HG02678 (cell line): Measurements from ENCODE around the gene ELAVL2.

Source experiments
- ATAC-seq: cut with Tn5 transposase; IDR thresholded peaks from one replicate; pipeline ENCODE4 v1.9.1; 2021; ENCODE audit warnings: mild to moderate bottlenecking, moderate library complexity; ENCODE audit not compliant: unreplicated experiment

Gene ELAVL2

DNA sequence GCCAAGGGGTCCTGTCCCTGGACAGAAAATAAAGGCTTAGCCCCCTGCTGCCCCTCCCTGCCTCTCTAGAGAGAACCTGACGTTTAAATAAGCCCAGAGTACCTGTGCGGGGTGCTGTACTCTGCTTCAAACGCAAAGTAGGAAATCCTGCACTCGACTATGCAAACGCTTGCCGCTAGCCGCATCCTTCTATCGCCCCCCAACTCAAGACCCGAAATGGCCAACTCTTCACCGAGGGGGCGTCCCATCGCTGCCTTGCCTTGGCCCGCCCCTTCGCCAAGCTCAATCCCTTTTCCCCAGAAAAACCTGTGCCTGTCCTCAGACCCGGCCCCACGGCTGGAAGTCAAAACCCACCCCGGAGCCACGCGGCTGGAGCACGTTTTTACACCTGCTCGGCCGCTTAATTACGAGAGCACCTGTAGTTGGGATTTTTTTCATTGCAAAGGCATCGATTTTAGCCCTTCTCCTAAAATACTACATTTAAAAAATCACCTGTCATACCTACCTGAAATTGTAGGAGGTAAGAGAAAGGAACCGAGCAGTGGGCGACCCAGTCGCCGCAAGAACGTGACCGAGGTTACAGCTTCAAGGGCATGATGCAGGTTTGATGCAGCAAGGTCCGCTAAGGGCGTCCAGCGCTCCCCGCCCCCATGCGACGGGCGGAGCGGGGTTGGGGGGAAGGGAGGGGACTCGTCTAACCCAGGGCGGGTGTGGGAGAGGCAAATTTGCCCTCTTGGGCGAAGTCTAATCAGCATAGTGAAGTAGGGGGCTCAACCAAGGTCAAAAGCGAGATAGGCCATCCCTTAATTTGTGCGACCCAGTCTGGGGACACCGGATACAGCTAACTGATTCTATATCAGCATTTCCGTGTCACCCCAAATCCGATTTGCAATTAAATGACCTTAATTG, 3.5 kb downstream of the ELAVL2 start:
- no peak for ATAC-seq

DNA sequence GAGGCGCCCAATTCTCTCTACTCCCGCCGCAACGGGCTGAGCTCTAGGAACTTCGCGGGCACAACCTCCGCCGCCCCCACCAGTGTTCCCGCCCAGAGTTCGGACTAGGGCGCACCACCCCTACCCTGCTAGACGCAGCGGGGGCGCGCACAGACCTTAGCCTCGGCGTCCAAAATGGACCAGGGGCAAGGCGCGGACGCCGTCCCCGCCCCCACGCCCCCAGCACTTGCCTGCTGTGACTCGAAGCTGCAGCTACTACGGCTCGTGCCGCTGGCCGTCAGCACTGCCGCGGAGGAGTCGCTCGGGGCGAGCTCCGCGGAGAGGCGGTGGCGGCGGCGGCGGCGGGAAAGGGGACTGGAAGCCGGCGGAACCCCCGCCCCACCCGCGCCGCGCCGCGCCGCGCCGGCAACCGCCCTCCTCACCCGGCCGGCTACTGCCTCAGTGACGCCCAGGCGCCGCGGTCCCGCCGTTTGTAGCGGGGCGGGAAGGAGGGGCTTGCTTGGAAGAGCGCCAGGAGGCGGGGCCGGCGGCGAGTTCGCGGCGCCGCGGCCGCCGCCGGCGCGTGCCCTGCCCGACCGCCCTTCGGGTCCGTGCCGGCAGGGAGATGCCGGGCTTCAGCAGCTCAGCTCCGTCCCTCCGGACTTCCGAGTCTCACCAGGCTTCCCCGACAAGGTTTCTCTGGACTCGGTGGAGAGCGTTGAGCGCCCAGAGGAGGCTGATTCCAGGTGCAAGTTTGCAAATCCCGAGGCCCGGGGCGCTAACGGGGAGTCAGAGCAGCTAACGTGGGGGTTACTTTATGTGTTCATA, 4.5 kb downstream of the ELAVL2 start:
- ATAC-seq = no peak

GRCh38 chr9:23820451-23821374, 5.3 kb downstream of the ELAVL2 start:
- no peak for ATAC-seq

- no peak for ATAC-seq
Measured at GRCh38 chr9:23819403-23819802, 6.6 kb downstream of the ELAVL2 start.

DNA sequence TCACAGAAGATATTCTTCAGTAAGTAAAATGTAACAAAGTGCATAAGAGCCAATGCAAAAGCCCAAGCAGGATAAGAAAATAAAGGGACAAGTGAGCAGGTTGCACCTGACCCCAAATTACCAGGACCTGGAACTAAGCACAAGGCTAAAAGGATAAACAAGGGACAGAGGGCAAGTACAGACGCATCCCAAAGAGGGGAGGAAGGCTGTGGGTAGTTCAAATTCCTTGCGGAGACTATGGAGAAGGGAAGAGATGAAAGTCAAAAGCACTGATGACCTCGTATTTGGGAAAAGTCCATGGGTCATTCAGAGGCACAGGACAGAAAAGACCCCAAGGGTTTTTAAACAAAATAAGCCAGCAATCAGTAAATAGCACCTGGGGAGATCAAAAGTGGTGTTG, 11.8 kb downstream of the ELAVL2 start:
- ATAC-seq = no peak

DNA sequence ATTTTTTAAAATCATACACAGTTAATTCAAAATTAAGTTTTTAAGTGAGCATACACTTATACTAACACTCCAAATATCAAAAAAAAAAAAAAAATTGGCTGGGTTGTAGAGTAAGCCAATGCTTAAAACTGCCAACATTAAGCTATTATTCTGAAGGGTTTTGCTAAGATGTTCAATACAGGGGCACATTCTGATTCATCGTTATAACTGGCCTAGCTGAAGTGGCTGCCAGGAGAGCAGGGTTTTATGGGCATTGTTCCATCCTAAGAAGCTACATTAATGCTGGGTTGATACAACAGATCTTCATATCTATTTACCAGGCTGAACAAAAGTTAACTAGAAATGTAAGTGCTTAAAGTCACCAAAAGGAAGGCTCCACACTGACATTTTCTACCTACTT, 13.4 kb downstream of the ELAVL2 start:
- no peak for ATAC-seq

GRCh38 chr9:23811633-23812032, 14.4 kb downstream of the ELAVL2 start:
- ATAC-seq = no peak

DNA sequence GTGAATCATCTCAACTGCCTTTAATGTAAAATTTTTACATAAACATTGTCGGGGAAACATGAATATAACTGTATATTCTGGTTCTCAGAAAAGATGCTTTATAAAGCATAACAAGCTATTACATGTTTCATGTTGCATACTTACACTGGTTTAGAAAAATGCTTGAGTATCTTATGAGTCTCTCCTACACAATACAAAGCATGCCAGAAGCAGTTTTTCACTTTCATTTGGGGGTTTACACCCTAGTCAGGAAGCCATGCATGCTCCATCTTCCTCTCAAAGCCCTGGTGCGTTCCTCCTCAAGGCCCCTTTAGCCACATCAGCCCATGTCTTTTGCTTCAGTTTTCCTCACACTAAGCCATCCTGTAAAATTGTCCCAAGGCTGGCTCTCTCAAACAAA, 22.8 kb downstream of the ELAVL2 start:
- ATAC-seq = no peak

- ATAC-seq = no peak
Measured at GRCh38 chr9:23801523-23801922, 24.5 kb downstream of the ELAVL2 start.

GRCh38 chr9:23799521-23799920, 26.5 kb downstream of the ELAVL2 start:
- ATAC-seq = no peak

DNA sequence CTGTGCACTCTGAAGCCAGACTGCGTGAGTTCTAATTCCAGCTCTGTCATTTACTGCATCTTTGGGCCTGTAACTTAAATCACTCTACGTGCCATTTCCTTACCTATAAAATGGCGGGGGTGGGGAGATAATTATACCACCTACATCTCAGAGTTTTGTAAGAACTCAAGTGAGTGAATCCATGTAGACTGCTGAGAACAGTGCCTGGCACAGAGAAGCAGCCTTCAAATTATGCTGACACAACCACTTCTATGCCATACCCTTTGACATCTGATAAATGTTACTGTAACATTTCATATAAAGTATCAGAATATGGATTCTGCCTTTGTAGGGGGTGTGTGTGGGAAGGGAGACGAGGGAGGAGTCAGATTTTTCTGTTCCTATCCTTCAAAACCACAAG, 27.7 kb downstream of the ELAVL2 start:
- ATAC-seq = no peak

DNA sequence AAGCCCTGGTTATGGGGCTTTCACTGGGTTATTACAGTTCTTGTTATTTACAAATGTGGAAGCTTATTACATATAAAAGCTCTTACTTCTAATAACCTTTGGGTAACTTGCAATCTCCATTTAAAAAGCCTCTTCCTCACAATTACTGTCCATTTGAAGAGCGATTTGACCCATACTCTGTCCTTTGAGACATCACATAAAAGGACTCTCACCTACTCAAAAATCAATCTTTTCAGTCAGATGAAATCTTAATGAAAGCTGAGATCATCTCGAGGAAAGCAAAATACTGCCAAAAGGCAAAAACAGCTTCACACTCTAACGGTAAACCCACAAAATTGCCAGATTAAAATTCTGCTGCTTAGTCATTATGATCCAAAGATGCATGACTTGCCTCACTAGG, 29.8 kb downstream of the ELAVL2 start:
- no peak for ATAC-seq

DNA sequence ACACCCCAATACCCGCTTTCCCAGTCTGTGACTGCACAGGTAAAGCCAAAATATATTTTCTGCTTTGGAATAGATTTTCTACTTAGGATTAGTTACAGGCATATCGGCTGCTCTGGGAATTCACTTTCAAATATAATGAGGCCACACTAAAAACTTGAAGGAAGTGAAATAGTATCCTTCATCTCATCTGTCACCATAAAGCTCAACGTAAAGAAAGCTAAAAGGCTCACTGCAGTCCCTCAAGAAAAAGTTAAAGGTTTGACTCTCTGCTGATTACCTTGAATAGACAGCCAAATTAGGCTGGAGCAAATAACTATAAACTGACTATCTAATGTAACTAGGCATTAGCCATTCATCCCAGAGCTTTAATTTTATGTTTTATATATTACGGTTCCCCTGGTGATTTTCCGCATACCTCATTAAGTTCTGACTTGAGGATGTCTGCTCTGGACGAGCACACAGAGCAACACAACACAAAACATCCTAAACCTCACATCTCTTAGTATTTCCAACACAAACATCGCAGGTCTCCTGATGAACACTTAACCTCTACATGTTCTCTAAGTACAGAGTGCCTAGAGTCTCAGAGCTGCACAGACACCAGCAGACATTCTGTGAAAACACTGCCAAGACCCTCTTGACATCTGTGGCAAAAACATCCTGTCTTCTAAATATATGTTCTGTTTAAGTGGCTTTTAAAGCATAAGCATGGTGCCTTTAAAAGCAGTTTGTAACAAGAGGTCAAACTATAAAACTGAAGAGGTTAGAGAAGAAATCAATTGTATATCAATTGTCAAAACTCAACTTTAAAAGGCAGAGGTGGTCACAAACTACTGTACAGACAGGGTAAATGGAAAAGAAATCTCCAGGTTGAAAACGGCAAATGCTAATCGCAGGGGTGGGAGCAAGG, 35.4 kb downstream of the ELAVL2 start:
- no peak for ATAC-seq

- no peak for ATAC-seq
Measured at GRCh38 chr9:23789529-23790254, 36.3 kb downstream of the ELAVL2 start.

DNA sequence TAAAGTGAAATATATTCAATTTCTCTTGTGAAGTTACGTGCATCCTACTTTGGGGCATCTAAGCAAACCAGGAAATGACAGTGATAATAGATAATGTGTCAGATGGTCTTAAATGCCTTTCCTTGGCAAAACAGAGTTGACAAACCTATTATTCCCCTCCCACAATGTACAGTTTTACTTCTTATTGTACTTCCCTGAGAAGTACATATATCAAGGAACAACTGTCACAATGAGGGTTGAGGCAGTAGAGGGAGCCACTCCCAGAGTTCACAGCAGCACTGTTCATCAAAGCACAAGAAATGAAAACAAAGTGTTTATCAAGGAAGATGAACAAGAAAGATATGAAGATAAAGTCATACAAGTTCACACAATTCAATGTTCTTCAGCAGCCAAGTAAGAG, 41.1 kb downstream of the ELAVL2 start:
- no peak for ATAC-seq

DNA sequence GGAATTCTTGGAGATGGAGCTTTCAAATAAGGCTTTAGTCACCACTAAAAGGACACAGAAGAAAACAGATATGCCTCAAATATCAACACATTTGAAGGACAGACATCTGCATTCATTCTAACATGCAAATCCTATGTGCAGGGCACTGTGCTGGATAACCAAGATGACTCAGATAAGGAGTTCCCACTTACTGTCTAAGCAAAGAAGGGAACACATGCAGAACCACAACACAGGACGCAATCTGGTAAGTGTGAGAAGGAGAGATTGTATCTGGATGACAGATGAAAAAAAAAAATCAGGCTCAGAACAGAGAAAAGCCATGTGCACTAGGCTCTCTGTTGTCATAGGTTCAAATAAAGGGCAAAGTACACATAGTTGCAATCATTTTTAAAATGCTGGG, 42.5 kb downstream of the ELAVL2 start:
- ATAC-seq = no peak

- no peak for ATAC-seq
Measured at GRCh38 chr9:23779220-23779619, 46.8 kb downstream of the ELAVL2 start.

- ATAC-seq = no peak
Measured at GRCh38 chr9:23777328-23777727, 48.7 kb downstream of the ELAVL2 start.

GRCh38 chr9:23775549-23775948, 50.5 kb downstream of the ELAVL2 start:
- no peak for ATAC-seq
